Stimulated activated CD8-positive, alpha-beta memory T cell treated with anti-CD3 and anti-CD28 coated beads, Interleukin-15, amount 100 ng/mL, for 1 hour (primary cell): ENCODE data around the gene TRIP4.
A peak's percentile ranks its signal among the peaks of the same experiment; 100 is the strongest.

Experiments used
- DNase-seq: peaks from one replicate; pipeline ENCODE4 v3.0.0-alpha.2; 2020; ENCODE audit warnings: low read depth

Gene TRIP4

DNA sequence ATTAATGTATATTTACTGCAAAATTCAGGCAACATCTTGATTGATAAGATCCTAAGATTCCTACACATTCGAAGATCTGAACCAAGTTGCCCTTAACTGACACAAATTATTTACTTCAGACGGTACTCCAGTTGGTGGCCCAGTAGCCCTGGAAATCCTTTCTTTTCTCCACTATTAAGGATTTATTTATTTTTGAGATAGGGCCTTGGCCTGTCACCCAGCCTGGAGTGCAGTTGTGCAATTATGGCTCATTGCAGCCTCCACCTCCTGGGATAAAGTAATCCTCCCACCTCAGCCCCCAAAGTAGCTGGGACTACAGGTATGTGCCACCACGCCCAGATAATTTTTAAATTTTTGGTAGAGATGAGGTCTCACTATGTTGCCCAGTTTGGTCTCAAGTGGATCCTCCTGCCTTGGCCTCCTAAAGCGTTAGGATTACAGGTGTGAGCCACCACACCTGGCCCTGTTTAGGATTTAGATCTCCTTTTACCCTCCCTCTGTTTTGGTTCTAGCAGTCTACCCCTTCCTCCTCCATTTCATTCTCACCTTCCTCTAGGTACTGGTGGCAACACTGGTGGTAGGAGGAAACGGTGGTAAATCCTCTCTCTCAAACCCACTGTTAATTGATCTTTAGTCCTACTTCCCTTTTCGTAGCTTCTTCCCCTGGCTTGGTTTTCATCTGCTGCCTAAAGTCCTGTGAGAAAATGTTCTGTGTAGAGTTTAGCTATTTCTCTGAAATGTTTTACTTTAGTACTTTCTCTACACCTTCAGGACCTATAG is 60.1 kb downstream of the TRIP4 start:
- no peak for DNase-seq

DNA sequence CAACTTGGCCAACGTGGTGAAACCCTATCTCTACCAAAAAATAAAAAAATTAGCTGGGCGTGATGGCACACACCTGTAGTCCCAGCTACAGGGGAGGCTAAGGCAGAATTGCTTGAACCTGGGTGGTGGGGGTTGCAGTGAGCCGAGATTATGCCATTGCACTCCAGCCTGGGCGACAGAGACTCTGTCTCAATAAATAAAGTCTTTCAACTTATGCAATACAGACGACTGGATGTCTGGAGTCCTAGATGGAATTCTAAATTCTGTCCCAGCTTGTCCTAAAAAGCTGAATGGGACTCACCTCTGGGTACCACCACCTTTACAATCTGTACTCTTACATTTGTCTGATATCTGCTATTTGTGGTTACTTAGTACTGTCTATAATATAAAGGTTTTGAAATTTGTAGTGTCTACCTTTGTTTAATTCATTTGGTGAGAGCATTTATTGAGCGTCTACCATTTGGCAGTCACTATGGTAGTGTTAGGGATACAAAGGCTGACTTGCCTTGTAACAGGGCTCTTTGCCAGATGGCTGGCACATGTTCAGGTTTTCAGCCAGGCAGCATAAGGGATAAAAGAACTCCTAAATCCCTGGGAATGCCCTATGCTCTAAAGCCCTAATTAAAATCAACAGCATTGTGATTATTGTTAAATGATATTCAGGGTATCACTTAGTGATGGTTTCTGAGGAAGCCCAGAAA is 65.5 kb downstream of the TRIP4 start:
- DNase-seq: no peak

GRCh38 chr15:64453689-64454037 is 66.0 kb downstream of the TRIP4 start:
- no peak for DNase-seq

- DNase-seq: no peak
These were observed 66.6 kb downstream of the TRIP4 start for GRCh38 chr15:64454282-64454681.

- no peak for DNase-seq
These were observed 68.3 kb downstream of the TRIP4 start for GRCh38 chr15:64455961-64456371.

DNA sequence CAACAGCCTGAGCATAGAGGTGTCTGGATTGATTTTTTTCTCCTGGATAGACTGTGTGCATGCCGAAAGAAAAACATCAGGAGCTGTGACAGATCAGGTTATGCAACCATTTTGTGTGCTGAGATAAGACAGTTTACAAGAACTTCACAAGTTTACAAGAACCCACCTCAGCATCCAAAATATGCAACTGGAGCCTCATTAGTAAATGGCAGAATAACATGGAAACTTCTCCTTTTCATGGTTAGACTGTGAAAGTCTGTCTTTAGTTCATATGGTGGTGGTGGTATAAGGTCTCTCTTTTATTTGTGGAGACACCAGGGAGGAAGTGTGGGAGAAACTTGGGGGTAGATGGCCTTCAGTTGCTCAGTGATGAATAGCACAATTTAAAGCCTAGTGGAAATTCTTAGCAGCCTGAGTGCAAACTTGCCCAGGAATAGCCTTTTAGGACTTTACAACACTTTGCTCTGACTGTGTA is 69.0 kb downstream of the TRIP4 start:
- no peak for DNase-seq

DNA sequence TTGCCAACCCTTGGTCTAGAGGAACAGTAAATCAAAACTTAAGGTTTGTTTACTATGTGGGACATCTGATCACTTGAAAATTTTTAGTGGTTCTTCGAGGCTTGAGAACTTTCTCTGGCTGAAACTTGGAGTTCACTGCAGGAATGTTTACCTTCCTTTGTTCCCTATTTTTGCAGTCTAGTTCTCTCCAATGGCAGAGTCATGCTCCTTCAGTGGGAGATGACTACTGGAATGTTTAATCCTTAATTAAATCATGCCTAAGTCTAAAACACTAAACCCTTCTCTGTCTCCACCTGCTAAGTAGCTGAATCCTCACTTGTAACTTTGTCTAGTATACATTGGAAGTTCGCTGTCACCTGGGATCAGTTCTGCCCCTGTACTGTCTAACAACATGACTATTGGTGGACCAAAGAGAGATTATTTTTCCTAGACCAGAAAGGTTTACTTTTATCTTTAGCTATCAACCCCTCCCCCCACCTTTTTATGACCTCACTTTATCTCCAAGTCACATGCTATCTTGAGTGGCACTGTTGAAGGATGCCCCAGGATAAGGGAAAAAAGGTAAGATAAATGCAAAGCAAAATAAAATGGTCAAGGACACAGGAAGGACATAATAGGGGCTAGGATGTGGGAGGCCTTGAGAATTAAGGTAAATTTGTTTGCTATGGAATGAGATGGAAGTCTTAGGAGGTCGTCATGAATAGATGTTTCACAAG is 71.6 kb downstream of the TRIP4 start:
- no peak for DNase-seq

DNA sequence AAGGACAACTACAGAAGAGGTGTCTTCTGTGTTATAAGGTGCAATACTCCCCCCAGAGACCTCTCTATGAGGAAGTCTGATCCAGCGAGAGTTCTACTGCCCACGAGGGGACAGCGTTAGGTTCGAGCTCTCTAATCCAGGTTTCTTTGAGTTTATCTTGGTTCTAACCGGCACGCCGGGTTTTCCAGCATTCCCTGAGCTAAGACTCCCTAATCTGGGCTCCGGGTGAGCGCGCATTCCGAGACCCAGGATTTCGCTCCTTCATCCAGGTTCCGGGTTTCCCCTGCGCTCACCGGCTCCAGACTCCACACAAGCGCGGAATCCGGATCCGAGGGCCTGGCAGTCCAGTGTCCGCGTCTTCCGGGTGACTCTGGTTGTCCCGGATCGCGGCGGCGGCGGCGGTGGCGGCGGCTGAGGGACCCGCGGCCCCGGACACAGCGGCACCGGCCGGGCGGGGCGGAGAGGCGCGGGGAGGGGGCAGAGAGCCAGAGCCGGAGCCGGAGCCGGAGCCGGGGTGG is 72.6 kb downstream of the TRIP4 start, which contains the start of gene ZNF609:
Gene ZNF609, plus strand, starts transcription at position 373 of the 518 bp plus-strand sequence. CDS start 38,842 bp downstream, outside the sequence.
- peak; percentile 82 for DNase-seq

GRCh38 chr15:64460724-64461720 is 73.4 kb downstream of the TRIP4 start:
- peak; percentile 3 for DNase-seq

- DNase-seq: no peak
These were observed 74.1 kb downstream of the TRIP4 start for GRCh38 chr15:64461721-64462162.

DNA sequence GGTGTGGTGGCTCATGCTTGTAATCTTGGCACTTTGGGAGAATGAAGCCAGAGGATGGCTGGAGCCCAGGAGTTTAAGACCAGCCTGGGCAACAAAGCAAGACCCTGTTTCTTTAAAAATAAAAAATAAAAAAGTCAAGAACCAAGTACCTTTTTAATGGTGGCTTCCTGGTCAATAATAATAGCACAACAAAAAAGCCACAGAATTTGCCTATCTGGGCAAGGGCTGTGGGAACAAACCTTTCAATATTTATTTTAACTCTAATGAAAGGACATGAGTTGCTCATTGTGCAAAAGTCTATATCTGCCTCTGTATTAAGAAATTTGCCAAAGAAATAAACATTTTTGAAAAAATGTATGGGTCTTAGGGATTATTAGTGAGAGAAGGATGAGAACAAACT is 74.9 kb downstream of the TRIP4 start:
- DNase-seq: no peak

- DNase-seq: no peak
These were observed 76.8 kb downstream of the TRIP4 start for GRCh38 chr15:64464276-64465005.

DNA sequence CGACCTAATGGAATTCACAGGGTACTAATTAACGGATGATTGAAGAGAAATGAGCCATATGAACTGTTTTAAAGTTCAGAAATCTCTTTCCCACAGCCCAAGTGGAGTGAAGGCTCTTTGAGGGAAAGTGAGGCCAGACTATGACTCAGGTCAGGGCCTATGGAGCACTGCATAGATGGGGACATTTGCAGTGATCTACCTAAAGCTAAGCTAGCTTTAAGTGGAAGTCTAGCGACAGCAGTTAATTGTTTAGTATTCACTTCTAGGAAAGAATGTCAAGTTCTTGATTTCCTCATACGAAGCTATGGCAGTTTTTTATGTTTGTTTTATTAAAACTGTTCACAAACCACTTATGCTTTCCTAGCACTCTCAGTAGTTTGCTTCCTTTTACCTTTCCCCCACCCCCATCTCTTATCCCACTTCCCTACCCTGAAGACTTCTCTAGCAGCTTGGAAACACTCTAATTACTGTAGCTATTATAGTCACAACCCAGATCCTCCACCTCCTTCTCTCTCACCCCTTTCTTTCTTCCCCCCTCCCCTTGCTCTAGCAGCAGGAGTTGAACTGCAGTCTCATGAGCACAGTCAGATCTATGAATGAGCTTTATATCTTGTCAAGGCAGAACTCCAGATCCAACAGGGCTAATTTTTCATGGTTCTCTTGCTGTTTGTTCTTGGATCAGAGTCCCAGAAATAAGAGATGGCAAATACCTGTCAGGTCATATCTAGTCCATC is 78.9 kb downstream of the TRIP4 start:
- no peak for DNase-seq

DNA sequence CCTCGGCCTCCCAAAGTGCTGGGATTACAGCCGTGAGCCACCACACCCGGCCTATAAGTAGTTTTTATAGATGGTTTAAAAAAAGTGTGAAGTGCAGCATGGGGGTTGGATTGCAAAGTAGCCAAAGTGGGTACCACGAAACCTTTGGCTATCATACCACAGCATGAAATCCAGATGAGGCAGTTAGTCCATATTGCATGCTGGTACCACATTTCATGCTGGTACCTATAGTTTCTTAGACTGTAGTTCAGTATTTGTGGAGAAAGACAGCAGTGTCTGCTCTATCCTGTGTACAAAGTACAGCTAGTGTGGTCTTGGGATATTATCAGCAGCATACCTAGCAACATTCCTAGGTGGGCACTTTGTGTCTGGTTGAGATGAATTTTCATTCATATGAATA is 84.5 kb downstream of the TRIP4 start:
- no peak for DNase-seq

DNA sequence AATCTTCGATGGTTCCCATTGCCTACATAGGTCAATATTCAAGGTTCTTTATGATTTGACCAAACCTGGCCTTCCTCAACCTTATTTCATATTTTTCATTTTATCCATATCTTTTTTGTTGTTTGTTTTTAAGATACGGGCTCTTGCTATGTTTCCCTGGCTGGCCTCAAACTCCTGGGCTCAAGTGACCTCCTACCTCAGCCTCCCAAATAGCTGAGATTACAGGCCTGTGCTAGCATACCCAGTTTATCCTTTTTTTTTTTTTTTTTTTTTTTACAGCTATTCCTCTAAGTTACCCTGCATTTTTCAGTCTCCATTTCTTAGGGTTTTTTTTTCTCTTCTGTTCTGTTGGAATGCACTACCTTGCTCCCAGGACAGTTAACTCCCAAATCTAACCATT is 87.2 kb downstream of the TRIP4 start:
- no peak for DNase-seq

GRCh38 chr15:64476550-64476949 is 88.9 kb downstream of the TRIP4 start:
- no peak for DNase-seq

- DNase-seq: no peak
These were observed 91.2 kb downstream of the TRIP4 start for GRCh38 chr15:64478863-64479262.

DNA sequence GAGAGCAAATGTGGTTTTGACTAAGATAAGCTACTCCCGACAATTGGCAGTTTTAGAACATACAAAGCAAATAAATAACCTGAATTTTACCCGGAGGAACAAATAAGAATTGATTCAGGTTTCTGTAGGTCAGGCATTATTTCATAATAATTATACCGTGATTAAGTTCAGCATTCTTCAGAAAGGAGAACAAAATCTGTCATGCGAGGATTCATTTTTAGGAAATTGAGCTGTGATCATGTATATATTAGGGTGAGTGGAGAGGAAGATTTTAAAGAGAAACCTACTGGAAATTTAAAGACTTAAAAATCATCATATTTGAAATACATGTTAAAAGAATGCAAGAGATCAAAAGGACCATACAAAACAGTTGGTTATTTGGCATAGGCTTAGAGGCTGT is 93.3 kb downstream of the TRIP4 start:
- no peak for DNase-seq

DNA sequence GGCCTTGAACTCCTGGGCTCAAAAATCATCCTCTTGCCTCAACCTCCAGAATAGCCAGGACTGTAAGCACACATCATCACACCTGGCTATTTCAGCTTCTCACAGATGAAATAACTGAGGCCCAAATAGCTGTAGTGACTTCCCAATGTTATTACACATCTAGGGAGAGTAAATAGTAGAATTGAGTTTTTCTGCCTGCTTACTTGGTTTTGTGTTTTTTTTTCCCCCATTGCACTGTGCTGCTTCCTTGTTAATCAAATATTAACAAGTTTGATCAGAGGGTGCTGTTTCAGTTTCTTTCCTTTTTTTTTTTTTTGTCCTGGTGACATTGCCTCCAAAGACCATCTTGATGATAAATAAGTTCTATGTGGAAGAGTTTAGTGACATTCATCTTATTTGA is 96.1 kb downstream of the TRIP4 start:
- no peak for DNase-seq

DNA sequence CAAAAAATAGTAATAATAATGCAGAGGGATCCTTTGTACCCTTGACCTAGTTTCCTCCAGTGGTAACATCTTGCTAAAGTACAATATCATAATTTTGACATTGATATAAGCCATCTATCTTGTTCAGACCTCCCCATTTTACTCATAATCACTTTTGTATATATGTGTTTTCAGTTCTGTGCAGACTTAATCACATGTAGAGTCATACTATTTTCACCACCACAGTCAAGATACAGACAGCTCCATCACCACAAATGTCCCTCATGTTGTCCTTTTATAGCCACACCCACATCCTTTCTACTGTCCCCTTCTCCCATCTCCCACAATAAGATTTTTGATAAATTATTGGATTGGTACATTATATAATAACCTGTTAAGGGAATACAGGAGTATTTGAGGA is 98.2 kb downstream of the TRIP4 start:
- no peak for DNase-seq
